HepG2 (cell line): ENCODE measurements around the gene ARID5B.

Source experiments
- CHD2 ChIP-seq: IDR thresholded peaks from 2 replicates; pipeline ENCODE4 v1.6.1; 2011; ENCODE audit warnings: low read depth, low read length, improper control_type of control experiment
- EP300 ChIP-seq, 3 experiments: sonication (generic) in 1 of 3; formaldehyde crosslinking in 1 of 3; IDR thresholded peaks; 2 replicates each; pipeline versions ENCODE4 v1.5.1 to v1.6.1; 2011 to 2020; ENCODE audit warnings: low read depth in 2 of 3, low read length in 2 of 3, borderline replicate concordance in 1 of 3, improper control_type of control experiment in 1 of 3, mild to moderate bottlenecking in 1 of 3, missing genetic modification reagents in 1 of 3, moderate library complexity in 1 of 3
- NAIF1 ChIP-seq: sonication (generic); formaldehyde crosslinking; IDR thresholded peaks from 2 replicates; pipeline ENCODE4 v1.5.0; 2020; ENCODE audit warnings: mild to moderate bottlenecking, missing genetic modification reagents, borderline replicate concordance
- NFYB ChIP-seq: sonication (generic); formaldehyde crosslinking; IDR thresholded peaks from 2 replicates; pipeline ENCODE4 v1.4.0; 2020; ENCODE audit warnings: missing genetic modification reagents
- PHF21A ChIP-seq: sonication (generic); formaldehyde crosslinking; IDR thresholded peaks from 2 replicates; pipeline ENCODE4 v1.5.0; 2020; ENCODE audit warnings: mild to moderate bottlenecking, missing genetic modification reagents
- SIN3B ChIP-seq: fragments of 150-350 bp; IDR thresholded peaks from 2 replicates; pipeline ENCODE4 v1.6.1; 2014; ENCODE audit warnings: low read length
- TAF1 ChIP-seq: sonication (generic); formaldehyde crosslinking; IDR thresholded peaks from 2 replicates; pipeline ENCODE4 v1.4.0; 2020; ENCODE audit warnings: missing genetic modification reagents
- ZNF484 ChIP-seq: sonication (generic); formaldehyde crosslinking; IDR thresholded peaks from 2 replicates; pipeline ENCODE4 v1.5.1; 2020; ENCODE audit warnings: mild to moderate bottlenecking, low read depth, missing genetic modification reagents, borderline replicate concordance
- ZNF550 ChIP-seq: sonication (generic); formaldehyde crosslinking; IDR thresholded peaks from 2 replicates; pipeline ENCODE4 v1.4.0; 2020; ENCODE audit warnings: mild to moderate bottlenecking, missing genetic modification reagents, borderline replicate concordance
- TF ChIP-seq, protein P1 (sequence below): sonication (generic); formaldehyde crosslinking; IDR thresholded peaks from 2 replicates; pipeline ENCODE4 v1.4.0; 2020; ENCODE audit warnings: missing genetic modification reagents
- TF ChIP-seq, protein P2 (sequence below): sonication (generic); formaldehyde crosslinking; IDR thresholded peaks from 2 replicates; pipeline ENCODE4 v1.8.1; 2023; ENCODE audit warnings: mild to moderate bottlenecking, missing genetic modification reagents, borderline replicate concordance
- TF ChIP-seq, protein P3 (sequence below): IDR thresholded peaks from 2 replicates; pipeline ENCODE4 v1.6.1; 2012; ENCODE audit warnings: low read depth, low read length, improper control_type of control experiment

DNA sequence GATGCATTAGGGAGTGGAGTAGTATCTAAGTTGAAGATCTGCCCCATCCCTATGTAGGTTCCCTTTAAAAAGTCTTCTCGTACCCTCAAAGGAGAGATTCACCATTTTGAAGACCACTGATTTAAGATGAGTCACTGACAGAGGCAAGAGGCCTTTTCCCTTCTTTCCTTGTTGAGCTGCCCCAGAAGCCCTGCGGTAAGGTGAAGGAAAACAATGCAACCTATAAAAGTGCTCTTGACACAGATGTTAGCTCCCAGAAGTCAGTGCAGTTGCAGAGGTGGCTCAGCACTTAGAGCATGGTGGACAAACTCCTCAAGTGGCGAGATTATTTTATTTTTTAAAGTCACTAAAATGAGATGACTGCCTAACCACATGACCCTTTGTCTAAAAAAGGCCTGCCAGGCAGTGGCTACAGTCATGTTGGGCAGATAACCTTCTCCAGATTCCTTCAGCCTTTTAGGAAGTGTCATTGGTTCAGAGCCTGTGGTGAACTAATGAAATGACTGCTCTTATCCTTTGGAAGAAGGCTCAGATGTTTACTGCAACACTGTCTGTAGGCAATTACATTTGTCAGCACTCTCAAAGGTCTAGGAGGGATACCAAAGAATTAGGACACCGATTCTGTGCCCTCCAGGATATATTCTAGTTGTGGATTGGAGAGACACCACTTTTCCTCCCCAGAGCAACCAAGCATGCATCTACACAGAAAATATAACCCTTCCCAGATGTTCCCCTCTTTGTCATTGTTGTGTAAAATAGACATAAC lies 88.7 kb downstream of the ARID5B start:
- no peak for TF ChIP-seq PHF21A (CRISPR knock-in tag)
- no peak for TF ChIP-seq EP300 (IDR thresholded peaks at IDR 0.05; ENCODE audit: low read depth in 2 of 2, low read length in 2 of 2)
- no peak for TF ChIP-seq EP300 (CRISPR knock-in tag; IDR thresholded peaks at IDR 0.05; ENCODE audit: borderline replicate concordance)
- TF ChIP-seq SIN3B = no peak
- TF ChIP-seq, protein P1, sequence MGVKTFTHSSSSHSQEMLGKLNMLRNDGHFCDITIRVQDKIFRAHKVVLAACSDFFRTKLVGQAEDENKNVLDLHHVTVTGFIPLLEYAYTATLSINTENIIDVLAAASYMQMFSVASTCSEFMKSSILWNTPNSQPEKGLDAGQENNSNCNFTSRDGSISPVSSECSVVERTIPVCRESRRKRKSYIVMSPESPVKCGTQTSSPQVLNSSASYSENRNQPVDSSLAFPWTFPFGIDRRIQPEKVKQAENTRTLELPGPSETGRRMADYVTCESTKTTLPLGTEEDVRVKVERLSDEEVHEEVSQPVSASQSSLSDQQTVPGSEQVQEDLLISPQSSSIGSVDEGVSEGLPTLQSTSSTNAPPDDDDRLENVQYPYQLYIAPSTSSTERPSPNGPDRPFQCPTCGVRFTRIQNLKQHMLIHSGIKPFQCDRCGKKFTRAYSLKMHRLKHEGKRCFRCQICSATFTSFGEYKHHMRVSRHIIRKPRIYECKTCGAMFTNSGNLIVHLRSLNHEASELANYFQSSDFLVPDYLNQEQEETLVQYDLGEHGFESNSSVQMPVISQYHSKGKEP = no peak
- no peak for TF ChIP-seq CHD2
- TF ChIP-seq, protein P2, sequence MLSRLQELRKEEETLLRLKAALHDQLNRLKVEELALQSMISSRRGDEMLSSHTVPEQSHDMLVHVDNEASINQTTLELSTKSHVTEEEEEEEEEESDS (CRISPR knock-in tag) = no peak
- TF ChIP-seq NAIF1 (CRISPR knock-in tag) = no peak
- no peak for TF ChIP-seq NFYB
- TF ChIP-seq ZNF484 (CRISPR knock-in tag) = no peak
- TF ChIP-seq, protein P3, sequence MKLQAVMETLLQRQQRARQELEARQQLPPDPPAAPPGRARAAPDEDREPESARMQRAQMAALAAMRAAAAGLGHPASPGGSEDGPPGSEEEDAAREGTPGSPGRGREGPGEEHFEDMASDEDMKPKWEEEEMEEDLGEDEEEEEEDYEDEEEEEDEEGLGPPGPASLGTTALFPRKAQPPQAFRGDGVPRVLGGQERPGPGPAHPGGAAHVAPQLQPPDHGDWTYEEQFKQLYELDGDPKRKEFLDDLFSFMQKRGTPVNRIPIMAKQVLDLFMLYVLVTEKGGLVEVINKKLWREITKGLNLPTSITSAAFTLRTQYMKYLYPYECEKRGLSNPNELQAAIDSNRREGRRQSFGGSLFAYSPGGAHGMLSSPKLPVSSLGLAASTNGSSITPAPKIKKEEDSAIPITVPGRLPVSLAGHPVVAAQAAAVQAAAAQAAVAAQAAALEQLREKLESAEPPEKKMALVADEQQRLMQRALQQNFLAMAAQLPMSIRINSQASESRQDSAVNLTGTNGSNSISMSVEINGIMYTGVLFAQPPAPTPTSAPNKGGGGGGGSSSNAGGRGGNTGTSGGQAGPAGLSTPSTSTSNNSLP = no peak
- TF ChIP-seq TAF1 (CRISPR knock-in tag) = no peak
- TF ChIP-seq ZNF550 (CRISPR knock-in tag) = no peak
